ENCODE data around the gene HNF4A.

The HNF4A gene

DNA sequence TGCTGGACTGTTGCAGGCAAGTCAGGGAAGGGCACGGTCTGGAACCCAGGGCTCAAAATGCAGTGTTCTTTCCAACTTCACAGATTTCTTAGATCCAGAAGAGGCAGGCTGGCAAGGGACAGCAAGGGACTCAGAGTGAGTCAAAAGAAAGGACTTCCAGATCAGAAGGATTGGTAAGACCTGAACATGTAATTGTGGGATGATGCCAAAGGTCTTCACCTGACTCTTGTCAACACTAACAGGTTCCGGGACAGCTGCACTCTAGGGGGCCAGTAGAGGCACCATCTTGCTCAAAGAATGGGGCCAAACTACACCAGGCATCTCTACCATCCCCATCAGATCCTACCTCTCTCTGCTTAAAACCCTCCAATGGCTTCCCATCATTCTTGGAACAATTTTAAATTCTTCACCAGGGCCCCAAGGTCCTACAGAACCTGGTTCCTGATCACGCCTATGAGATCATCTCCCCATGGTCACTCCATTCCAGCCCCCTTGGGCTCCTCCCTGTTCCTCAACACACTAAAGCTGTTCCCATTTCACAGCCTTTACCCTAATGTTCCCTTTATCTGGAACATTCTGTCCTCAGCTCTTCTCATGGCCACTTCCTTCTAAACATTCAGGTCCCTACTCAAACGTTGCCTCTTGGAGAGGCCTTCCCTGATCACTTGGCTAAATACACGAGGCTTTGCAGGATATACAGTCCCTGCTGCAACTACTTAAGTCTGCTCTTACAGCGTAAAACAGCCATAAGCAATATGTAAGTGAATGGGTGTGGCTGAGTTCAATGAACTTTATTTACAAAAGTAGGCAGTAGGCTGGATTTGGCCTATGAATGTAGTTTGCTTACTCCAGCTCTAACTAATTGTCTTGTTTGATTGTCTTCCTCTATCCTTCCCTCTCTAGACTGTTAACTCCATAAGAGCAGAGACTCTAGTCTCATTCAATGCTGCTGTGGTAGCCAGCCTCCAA is 90.5 kb downstream of the HNF4A start:
- DNase-seq (ENCODE audit: low spot score) = no peak

DNA sequence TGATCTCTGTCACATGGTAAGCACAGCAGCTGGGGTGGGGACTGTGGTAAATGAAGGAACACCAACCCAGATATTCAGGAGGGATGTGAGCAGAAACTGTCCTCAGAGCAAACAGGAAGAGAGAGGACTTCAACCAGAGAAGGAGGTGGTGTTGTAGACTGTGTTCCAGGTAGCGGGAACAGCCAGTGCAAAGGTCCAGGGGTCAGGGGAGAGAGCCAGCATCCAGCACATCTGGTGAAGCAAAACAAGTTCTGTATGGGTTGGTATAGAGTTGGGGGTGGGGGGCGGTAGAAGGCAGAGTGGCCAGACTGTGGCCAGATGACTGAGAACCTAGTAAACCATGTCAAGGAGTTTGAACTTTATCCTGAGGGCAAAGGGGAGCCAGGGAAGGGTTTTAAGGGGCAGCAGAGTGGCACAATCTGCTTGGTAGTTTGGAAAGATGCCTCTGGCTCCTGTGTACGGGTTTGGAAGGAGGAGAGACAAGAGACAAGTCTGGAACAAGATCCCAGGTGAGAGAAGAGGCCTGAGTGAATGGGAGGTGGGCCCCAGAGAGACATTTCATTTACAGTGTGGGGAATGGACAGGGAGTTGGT is 92.4 kb downstream of the HNF4A start:
- no peak for DNase-seq (ENCODE audit: low spot score)

DNA sequence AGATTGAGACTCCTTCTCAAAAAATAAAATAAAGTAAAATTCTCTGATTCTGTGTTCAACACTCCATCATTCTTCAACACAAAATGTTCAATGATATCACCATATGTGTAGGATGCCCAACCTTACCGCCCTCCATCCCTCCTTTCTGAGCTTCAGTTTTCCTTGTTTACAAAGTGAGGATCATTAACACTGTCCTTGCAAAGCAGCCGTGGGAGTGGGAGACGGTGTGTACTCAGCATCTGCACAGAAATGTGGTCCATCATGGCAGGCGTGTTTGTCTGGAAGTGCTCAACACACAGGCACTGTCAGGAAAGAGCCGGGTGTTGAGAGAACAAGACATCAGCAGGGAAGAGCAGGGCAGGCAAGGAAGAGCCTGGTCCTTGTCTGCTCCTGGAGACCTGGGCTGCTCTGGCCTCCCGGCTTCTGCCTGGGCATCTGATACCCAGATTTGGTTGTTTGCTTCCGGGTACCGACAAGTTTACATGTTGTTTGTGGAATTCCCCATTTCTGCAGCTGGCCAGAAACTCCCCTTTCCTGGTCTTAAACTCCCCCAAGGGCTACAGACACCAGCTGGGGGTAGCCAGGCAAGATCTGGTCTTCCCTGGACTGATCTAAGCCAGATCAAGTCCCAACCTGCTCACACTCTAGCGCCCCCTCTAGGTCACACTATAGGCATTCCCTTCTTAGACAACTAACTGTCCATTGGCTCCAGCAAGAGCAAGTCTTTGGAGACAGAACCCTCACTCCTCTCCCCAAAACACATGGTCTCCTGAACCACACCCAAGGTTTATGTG is 93.5 kb downstream of the HNF4A start:
- no peak for DNase-seq (ENCODE audit: low spot score)

DNA sequence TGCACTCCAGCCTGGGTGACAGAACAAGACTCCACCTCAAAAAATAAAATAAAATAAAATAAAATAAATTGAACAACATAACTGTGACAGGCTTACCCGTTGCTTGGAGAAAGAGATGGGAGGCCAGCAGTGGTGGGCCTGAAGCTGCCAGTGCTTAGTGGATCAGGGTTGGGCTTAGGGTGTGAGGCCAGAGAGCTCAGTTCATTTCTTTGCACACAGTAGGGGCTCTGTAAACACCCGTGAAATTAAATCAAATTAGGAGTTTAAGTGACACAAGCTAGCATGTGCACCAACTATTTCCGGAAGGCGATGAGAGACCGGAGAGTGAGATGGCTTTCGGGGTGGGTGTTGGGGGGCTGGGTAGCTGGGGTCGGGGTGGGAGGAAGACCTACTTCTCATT is 94.4 kb downstream of the HNF4A start:
- DNase-seq (ENCODE audit: low spot score) = no peak

DNA sequence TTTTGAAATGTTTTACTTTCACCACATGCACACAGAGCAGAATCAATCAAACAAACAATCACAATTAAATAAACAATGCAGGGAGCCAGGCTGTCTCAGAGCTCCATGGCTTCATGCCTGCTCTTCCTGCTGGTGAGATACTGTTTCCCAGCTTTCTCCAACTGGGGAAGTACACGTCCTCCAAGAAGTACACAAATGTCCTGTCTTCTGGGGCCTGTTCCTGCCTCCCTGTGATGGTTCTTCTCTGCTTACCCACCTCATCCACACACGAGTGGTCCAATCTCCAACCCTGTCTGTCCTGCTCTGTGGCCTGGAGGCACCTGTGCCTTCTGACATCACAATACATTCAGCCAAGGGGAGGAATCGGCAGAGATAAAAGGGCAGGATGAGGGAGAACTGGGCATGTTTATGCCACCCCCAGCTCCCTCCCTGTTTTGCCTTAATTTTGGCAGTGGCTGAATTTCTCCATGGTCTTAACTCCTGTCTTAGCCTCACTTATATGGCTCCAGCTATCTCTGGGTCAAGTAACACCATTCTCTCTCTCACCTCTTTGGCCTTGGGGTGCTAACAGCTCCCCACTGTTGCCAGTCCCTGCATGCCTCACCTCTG is 94.9 kb downstream of the HNF4A start:
- DNase-seq (ENCODE audit: low spot score) = no peak

DNA sequence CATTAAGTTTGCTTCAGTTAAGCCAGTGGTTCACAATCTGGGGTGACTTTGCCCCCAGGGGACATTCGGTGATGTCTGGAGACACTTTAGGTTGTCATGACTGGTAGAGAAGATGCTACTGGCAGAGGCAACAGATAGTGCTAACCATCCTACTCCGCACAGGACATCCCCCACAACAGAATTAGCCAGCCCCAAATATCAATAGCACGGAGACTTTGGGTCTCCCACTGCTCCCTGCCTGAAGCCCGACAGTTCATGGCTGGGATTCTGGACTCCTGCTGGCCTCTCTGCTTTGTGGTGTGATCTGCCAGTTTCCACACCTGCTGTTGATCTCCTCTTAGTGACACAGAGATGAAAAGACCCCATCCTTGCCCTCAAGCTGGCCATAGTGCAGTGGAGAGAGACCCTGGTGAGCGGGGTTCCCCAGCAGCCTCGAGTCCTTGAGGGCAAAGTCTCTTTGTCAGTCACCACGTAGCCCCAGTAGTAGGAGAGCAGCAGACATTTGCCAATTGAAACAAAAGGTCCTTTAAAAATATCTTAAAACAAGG is 95.5 kb downstream of the HNF4A start:
- no peak for DNase-seq (ENCODE audit: low spot score)

DNA sequence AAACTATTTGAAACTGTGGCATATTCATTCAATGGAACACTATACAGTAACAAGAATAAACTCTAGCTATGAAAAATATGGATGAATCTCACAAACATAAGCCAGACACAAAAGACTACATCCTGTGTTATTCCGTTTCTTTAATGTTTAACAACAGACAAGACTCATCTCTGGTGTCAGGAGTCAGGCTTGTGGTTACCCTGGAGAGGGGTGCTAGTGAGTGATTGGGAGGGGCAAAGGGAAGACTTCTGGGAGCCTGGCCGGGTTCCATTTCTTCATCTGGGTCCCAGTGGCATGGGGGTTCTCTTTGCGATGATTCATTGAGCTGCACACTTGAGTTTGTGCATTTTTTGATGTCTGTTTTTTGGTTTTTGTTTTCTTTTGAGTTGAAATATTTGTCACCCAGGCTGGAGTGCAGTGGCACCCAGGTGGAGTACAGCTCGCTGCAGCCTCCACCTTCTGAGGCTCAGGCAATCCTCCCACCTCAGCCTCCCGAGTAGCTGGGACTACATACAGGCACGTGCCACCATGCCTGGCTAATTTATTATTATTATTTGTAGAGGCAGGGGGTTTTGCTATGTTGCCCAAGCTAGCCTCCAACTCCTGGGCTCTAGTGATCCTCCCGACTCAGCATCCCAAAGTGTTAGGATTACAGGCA is 98.9 kb downstream of the HNF4A start:
- no peak for DNase-seq (ENCODE audit: low spot score)

DNA sequence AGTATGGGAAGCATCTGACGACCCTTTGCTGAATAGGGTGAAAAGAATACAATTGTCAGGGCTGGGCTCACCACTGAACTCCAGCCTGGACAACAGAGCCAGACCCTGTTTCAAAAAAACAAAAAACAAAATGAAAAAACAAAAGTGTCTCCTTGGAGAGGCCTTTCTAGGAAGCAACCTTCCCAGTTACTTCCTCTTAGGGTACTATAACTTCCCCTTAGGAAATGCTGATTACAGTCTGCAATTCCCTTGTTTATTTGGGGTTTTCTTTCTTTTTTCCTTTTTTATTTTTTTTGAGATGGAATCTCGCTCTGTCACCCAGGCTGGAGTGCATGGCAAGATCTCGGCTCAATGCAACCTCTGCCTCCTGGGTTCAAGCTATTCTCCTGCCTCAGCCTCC is 99.6 kb downstream of the HNF4A start:
- no peak for DNase-seq (ENCODE audit: low spot score)

DNA sequence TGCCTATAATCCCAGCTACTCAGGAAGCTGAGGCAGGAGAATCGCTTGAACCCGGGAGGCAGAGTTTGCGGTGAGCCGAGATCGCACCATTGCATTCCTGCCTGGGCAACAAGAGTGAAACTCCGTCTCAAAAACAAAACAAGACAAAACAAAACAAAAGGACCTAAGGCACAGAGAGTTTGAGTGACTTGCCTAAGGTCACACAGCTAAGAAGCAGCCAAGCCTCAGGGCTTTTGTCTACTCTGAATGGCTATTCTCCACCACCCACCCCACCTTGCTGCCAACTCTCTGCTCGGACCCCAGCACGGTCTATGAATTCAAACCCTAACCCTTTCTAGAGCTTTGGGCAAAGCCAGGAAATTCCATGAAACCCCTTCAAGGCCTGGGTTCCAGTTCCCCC is 101.1 kb downstream of the HNF4A start:
- DNase-seq (ENCODE audit: low spot score) = no peak

DNA sequence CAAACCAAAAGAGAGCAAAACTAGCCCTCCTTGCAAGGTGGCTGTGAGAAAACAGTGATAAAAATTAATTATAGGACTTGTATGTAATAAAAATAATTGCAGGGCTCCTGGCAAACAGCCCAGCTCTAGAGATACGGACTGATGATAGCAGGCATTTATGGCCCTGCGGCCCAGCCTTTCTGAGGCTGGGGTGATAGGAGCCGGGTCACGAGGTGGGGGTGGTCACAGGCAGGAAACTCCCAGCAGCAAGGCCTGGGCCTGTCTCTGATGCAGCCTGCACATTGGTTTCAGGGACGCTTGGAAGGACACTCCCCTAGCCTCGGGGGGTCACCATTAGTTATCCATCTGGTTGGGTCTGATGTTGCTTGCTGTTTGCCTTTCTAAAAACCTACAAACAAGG is 101.5 kb downstream of the HNF4A start:
- no peak for DNase-seq (ENCODE audit: low spot score)

DNA sequence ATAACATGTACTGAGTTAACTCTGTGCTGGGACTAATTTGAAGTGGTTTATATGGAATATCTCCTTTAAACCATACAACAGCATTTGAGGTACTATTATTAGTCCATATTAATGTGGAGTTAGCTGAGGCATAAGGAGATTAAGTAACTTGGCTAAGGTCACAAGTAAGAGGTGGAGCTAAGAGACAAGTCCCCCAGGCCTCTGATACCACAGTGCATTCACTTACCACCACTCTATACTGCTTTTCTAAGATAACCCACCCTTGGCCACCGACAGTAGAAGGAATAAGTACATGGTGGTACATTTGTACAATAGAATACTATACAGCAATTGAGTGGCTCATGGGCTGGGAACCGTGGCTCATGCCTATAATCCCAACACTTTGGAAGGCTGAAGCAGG is 103.8 kb downstream of the HNF4A start:
- DNase-seq (ENCODE audit: low spot score) = no peak

DNA sequence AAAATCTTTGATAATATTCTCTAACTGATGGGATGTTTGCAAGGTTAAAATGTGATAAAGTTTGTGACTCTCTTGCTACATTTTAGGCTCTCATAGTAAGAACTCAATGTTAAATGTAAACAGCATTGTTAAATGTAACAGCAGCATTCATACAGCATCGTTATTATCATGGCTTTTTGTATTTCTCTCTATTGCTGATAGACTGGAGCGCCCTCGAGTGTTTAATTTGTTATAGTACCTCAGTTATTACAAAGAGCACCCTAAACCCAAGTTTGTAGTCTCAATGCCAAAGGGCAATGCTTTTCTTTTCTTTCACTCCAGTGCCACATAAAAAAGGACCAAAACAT is 105.3 kb downstream of the HNF4A start:
- DNase-seq (ENCODE audit: low spot score) = no peak

DNA sequence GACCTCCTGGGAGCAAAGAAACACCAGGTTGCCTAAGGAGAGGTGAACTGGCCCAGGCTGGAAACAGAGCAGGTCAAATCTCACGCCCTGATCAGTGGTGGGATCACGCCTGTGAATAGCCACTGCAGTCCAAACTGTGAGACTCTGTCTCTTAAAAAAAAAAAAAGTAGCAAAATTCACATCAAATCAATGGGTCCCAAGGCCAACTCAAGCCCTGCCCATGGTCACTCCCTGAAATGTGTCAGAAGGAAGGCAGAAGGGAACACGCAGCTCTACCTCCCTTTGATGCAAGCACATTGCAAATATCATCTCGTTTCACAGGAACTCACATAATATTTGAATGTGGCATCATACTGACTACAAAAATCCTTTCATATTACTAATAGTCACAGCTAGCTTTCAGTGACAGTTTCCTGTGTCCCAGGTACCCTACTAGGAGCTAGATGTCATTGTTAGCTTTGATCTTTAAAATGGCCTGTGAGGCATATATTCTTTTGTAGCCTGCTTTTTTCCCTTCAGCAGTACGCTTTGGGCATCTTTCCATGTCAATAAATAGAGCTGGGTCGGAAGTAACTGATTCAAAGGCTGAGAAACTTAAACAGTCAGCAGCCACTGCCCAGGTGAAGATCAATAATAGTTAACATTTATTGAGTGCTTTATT is 105.8 kb downstream of the HNF4A start:
- no peak for DNase-seq (ENCODE audit: low spot score)

DNA sequence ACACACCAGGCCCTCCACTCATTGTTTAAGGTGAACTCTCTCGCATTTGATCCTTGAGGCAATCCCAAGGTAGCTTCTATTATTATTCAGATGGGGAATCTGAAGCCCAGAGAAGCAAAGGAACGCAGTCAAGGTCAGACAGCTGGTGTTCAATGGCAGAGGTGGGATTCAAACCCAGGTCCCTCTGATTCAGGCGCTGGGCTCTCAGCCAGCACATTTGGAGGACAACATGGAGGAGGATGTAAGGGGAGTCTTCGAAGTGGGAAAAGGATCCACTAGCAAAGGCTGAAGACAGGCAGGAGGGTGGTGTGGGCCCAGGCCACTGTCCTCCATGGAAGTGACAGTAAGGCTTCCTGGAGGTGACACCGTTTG is 106.3 kb downstream of the HNF4A start:
- no peak for DNase-seq (ENCODE audit: low spot score)

DNA sequence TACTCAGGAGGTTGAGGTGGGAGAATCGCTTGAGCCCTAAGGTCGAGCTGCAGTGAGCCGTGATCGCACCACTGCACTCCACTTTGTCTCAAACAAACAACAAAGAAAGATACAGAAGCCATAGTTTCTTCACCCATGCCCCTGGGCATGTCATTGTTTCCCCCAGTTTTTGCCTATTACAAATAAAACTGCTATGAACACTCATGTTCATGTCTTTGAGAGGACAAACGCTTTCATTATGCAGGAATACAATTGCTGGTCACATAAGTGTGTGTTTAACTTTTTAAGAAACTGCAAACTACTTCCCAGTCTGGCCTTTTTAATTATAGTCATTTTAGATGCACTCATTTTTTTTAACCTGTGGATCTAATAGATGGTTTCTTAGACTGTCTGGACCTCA is 108.0 kb downstream of the HNF4A start:
- no peak for DNase-seq (ENCODE audit: low spot score)

DNA sequence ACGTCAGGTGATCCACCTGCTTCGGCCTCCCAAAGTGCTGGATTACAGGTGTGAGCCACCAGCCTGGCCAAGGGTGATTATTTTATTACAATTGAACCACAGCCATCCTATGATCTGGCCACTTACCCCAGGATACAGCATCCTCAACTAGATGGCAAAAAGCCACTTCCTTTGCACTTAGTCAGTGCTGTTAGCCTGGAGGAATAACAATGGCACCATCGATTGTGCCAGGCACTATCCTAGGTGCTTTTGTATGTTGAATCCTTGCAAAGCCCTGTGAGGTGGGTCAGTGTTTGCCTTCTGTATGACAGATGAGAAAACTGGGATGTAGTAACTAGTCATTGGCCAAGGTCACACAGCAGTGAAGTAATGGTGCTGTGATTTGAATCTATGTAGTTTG is 109.0 kb downstream of the HNF4A start:
- DNase-seq (ENCODE audit: low spot score) = no peak

DNA sequence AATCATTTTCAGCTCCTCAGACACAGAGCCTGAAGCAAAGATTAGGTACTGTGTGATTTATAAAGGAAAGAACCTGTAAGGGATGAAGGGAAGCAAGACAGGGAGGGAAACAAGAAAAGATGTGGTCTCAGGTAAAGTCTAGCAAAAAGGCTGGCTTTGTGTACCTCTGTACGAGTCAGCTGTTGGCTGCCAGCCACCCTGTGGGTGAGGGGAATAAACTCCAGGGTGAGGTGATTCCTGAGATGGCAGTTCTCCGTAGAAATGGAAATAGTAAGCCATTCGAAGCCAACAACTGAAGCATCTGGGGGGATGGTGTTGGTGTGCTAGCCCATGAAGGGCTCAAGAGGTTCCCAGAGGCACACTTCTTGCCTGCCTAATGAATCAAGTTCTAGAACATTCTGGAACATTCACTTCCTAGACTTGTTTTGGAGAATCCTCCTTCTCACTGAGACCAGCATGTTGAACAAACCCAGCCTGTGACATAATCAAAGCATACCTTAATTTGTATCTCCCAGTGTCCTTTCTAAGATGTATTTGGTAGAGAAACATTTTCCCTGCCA is 109.6 kb downstream of the HNF4A start:
- DNase-seq (ENCODE audit: low spot score) = no peak

DNA sequence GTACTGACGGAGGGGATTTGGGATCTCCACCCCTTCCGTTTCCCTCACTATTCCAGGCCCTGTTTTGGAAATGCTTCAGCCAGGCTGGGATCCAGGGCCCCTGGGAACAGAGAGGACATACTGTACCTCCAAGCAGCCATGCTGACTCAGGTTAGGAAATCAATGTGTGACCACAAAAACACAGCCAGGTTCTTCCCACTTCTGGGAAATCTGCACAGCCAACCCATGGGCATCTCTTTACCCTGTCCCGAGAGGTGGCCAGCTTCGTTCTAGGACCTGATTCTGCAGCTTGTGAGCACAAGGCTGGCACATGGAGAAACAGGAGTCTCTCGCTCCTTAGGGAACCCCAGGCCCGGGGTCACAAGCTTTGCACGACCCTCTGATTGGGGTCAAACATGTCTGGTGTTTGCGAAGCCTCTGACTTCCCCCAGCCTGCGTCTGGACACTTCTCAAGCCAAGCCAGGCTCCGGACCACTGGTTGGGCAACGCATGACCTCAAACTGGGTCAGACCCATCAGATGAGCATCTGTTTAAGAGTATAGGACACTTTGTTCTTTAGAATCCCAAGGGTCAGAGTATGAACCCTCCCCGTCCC is 111.9 kb downstream of the HNF4A start:
- DNase-seq (ENCODE audit: low spot score) = no peak

DNA sequence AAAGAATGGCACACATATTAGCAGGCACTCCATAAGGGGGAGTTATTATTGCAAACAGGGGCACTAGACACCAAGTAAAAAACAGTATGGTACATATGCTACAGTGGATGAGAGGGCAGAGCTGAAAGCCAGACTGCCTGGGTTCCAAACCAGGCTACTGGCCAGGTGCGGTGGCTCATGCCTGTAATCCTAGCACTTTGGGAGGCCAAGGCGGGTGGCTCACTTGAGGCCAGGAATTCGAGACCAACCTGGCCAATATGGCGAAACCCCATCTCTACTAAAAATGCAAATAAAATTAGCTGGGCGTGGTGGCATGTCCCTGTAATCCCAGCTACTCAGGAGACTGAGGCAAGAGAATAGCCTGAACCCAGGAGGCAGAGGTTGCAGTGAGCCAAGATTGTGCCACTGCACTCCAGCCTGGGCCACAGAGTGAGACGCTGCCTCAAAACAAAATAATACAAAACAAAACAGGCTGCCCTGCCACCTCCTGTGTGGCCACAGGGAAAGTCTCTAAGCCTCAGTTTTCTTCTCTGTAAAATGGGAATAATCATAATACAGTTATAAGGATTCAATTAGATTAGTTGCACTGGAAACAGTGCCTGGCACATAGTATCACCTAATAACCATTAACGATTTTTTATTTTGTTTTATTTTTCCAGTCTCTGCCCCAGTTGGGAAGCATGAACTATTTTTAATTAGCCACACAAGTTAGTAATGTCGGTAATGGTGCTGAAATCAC is 112.7 kb downstream of the HNF4A start:
- no peak for DNase-seq (ENCODE audit: low spot score)

DNA sequence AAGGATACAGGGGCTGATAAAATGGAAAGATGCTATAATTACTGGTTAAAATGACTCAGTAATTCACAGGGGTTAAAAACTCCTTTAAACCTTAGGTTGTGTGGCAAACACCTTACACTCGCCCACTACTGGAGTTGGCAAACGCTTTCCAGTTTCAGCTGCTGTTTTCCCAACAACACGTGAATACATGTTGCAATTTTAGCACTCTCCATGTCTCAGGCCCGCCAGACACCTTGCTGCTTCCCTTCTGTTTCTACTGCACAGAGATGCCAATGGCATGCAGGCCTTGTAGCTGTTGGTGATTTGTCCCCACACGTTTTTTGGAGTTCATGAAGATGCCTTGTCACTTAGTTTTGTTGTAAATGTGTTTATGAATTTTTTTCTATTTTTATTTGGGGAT is 114.8 kb downstream of the HNF4A start:
- no peak for DNase-seq (ENCODE audit: low spot score)

Measured in globus pallidus (tissue), 1 donor.